Measurements from ENCODE around the gene FUT6.

FUT6 gene

DNA sequence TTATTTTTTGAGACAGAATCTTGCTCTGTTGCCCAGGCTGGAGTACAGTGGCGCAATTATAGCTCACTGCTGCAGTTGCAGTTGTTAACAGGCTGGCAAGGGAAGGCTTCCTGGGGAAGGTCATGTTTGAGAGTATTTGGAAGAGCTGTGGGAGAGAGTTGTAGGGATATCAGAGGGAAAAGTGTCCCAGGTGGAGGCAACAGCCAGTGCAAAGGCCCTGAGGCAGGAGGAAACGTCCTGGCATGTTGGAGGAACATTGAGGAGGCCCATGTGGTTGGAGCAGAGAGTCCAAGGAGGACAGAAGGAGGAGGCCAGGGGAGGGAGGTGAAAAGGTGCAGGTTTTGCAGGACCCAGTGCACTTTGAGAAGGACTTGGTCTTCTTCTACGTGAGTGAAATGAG, 46.3 kb downstream of the FUT6 start:
- DNase-seq (ENCODE audit: low read depth): no peak
- TF ChIP-seq, protein P1, sequence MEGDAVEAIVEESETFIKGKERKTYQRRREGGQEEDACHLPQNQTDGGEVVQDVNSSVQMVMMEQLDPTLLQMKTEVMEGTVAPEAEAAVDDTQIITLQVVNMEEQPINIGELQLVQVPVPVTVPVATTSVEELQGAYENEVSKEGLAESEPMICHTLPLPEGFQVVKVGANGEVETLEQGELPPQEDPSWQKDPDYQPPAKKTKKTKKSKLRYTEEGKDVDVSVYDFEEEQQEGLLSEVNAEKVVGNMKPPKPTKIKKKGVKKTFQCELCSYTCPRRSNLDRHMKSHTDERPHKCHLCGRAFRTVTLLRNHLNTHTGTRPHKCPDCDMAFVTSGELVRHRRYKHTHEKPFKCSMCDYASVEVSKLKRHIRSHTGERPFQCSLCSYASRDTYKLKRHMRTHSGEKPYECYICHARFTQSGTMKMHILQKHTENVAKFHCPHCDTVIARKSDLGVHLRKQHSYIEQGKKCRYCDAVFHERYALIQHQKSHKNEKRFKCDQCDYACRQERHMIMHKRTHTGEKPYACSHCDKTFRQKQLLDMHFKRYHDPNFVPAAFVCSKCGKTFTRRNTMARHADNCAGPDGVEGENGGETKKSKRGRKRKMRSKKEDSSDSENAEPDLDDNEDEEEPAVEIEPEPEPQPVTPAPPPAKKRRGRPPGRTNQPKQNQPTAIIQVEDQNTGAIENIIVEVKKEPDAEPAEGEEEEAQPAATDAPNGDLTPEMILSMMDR (IDR thresholded peaks at IDR 0.05; ENCODE audit: low read depth, low read length): no peak
- TF ChIP-seq MYC (IDR thresholded peaks at IDR 0.05; ENCODE audit: low read depth, low read length) (no peak), POLR2A (IDR thresholded peaks at IDR 0.05; ENCODE audit: extremely low read depth, insufficient read length) (no peak)
- TF ChIP-seq, protein P2, sequence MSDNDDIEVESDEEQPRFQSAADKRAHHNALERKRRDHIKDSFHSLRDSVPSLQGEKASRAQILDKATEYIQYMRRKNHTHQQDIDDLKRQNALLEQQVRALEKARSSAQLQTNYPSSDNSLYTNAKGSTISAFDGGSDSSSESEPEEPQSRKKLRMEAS (IDR thresholded peaks at IDR 0.05; ENCODE audit: low read depth, low read length): no peak

DNA sequence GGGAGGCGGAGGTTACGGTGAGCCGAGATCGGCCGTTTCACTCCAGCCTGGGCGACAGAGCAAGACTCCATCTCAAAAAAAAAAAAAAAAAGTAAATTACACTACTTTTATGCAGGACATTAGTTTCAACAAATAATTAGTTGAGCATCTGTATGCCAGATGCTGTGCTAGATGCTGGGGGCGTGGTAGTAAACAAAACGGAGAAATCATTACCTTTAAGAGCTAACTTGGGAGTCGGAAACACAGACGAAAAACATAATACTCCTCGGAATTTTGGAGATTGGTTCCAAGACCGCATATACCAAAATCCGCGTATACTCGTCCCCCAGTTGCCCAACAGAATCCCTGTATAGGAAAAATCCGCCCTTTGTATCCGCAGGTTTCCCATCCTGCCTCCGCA, 47.3 kb downstream of the FUT6 start:
- H3K4me3 ChIP-seq (ENCODE audit: low read depth, low read length): no peak overlapping the region
- TF ChIP-seq, protein P2 (IDR thresholded peaks at IDR 0.05; ENCODE audit: low read depth, low read length): no peak
- no peak for TF ChIP-seq MYC (IDR thresholded peaks at IDR 0.05; ENCODE audit: low read depth, low read length)
- no peak for TF ChIP-seq POLR2A (IDR thresholded peaks at IDR 0.05; ENCODE audit: extremely low read depth, insufficient read length)
- TF ChIP-seq, protein P1 (IDR thresholded peaks at IDR 0.05; ENCODE audit: low read depth, low read length): no peak
- no peak for DNase-seq (ENCODE audit: low read depth)

More for the DNA sequence above, 46.3 kb downstream of the FUT6 start:
- H3K4me3 ChIP-seq (ENCODE audit: low read depth, low read length): no peak overlapping the region

DNA sequence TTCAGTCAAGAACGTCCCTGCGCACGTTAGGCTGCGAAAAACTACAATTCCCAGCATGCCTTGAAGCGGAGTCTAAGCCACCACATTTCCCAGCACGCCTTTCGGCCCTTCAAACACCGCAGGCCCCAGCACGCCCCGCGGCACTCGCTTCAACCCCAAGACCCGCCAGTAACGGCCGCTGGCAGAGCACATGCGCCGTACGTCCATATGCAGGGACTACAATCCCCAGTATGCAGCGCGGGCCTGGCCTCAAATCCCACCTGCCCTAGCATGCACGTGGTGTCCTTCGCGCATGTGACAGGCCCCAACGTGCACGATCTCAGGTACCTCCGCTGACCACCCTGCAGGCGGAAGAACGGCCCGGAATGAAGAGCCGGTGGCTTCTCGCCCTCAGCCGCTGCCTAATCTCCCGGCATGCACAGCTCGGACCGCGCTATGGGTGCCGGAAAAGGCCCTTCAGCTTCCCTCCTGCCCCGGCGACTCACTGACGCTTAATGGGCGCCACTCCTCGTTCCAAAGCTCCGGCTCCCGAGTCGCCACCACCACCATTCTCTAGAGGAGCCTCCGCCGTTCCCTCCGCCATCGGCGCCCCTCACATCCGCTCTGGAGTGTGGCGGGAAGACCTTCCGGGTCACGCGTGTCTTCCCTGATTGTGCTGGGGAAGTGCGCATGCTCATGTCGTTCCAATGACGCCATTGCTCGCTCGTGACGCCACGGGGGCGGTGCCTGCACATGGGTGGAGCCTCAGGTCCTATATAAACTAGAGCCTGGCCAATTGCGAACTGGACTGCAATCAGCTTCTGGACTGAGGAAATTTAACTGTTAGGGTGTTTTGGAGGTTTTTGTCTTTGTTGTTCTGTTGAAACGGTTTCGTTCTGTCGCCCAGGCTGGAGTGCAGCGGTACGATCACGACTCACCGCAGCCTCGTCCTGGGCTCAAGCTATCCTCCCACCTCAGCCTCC, 48.7 kb downstream of the FUT6 start, which contains the start of gene DUS3L:
DUS3L (minus strand) TSS at position 605 of the 962 bp plus-strand sequence; CDS start at position 583, 22 bp downstream.
- H3K4me3 ChIP-seq (ENCODE audit: low read depth, low read length): peak within 1 kb of the TSS; percentile 83
- peak; percentile 96 for DNase-seq (ENCODE audit: low read depth)
- TF ChIP-seq POLR2A (IDR thresholded peaks at IDR 0.05; ENCODE audit: extremely low read depth, insufficient read length) (peak; percentile 95), MYC (IDR thresholded peaks at IDR 0.05; ENCODE audit: low read depth, low read length) (peak; percentile 99)
- TF ChIP-seq, protein P1 (IDR thresholded peaks at IDR 0.05; ENCODE audit: low read depth, low read length): no peak
- TF ChIP-seq, protein P2 (IDR thresholded peaks at IDR 0.05; ENCODE audit: low read depth, low read length): peak; percentile 100

DNA sequence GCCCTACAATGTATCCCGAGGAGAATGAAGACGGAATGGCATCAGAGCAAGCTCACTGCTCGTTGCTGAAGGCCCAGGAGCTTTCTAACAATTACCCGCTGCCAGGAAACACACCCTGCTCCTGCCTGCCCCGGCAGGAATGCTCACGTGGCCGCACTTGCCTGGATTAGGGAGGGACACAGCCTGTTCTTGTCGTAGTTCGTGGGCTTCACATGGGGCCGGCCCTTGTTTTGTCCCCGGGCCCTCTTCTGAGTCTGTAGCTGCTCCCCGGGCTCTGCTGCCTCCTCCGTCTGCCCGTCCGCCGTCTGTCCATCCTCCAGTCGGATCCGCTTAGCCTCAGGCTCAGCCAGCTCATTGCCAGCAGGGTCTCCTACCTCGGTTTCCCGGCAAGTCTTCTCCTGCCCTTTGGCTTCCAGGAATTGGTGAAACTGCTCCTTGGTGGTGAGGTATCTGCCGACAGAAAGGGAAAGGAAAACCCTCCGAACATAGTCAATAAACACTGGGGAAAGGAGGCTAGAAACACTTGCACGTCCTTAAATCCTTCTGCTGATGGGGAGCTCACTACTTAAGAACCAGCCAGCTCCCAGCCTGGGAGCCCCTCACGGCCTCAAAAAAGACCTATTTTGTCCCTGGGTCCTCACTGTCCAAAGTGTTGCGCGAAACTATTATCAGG, 49.5 kb downstream of the FUT6 start:
- DNase-seq (ENCODE audit: low read depth): no peak
- TF ChIP-seq, protein P1 (IDR thresholded peaks at IDR 0.05; ENCODE audit: low read depth, low read length): no peak
- no peak for TF ChIP-seq MYC (IDR thresholded peaks at IDR 0.05; ENCODE audit: low read depth, low read length)
- TF ChIP-seq, protein P2 (IDR thresholded peaks at IDR 0.05; ENCODE audit: low read depth, low read length): no peak
- TF ChIP-seq POLR2A (IDR thresholded peaks at IDR 0.05; ENCODE audit: extremely low read depth, insufficient read length): no peak
- peak overlapping the region; percentile 83 for H3K4me3 ChIP-seq (ENCODE audit: low read depth, low read length)

DNA sequence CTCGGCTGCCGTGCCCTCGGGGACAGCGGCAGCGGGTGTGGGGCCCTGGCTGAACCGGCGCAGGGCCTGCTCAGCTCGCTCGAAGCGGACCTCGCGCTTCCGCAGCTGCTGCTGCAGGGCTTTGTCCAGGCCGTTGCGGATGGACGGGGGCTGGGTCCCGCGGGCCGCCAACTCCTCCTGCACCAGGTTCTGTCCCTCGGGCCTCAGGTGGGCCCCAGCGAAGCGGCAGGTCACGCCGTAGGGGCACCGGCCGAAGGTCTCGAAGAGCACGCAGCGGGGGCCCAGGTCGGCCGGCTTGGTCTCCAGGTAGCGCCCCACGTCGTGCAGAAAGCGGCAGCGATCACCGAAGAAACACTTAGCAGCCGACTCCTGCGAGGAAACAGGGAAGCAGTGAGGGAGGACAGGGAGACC, 50.1 kb downstream of the FUT6 start:
- TF ChIP-seq, protein P1 (IDR thresholded peaks at IDR 0.05; ENCODE audit: low read depth, low read length): no peak
- TF ChIP-seq, protein P2 (IDR thresholded peaks at IDR 0.05; ENCODE audit: low read depth, low read length): no peak
- TF ChIP-seq POLR2A (IDR thresholded peaks at IDR 0.05; ENCODE audit: extremely low read depth, insufficient read length) (no peak), MYC (IDR thresholded peaks at IDR 0.05; ENCODE audit: low read depth, low read length) (no peak)
- DNase-seq (ENCODE audit: low read depth): no peak
- no peak overlapping the region for H3K4me3 ChIP-seq (ENCODE audit: low read depth, low read length)
